Vagina (tissue), 2 donors: ENCODE data around the gene MCTP2. TPM values are rescaled to one million over a fixed set of nuclear protein-coding genes. Genes with fewer than 3 reads are reported as not detected.
A peak's percentile ranks its signal among the peaks of the same experiment; 100 is the strongest.

ENCODE experiments used
- DNase-seq, 2 donors: peaks; one replicate each; pipeline ENCODE4 v3.0.0-alpha.2; 2017; ENCODE audit errors: extremely low spot score in 2 of 2
- H3K27ac ChIP-seq: fragments of 200-600 bp; sonication (generic); one replicate; pipeline ENCODE4 v1.5.1; 2019
- H3K27me3 ChIP-seq: fragments of 200-600 bp; sonication (generic); one replicate; pipeline ENCODE4 v1.5.1; 2019
- H3K36me3 ChIP-seq, 2 donors: fragments of 200-600 bp; sonication (generic); one replicate each; pipeline ENCODE4 v1.5.1; 2017 to 2019
- H3K4me1 ChIP-seq: fragments of 200-600 bp; sonication (generic); one replicate; pipeline ENCODE4 v1.5.1; 2019
- H3K4me3 ChIP-seq, 2 donors: fragments of 200-600 bp; sonication (generic); 1 replicate in 1 of 2; 2 replicates in 1 of 2; pipeline ENCODE4 v1.5.1; 2016 to 2019
- H3K9me3 ChIP-seq: fragments of 200-600 bp; sonication (generic); one replicate; pipeline ENCODE4 v1.5.1; 2019
- CTCF ChIP-seq, 3 experiments: fragments of 450-650 bp in 2 of 3; fragments of 200-600 bp in 1 of 3; sonication (generic) in 1 of 3; IDR thresholded peaks; one replicate each; pipeline ENCODE4 v1.5.1; 2017 to 2019; ENCODE audit warnings: antibody characterized with exemption in 3 of 3, mild to moderate bottlenecking in 2 of 3, moderate library complexity in 2 of 3
- POLR2A ChIP-seq, 2 donors: fragments of 450-650 bp; IDR thresholded peaks; one replicate each; pipeline ENCODE4 v1.6.1; 2017; ENCODE audit warnings: antibody characterized with exemption in 2 of 2, mild to moderate bottlenecking in 2 of 2, moderate library complexity in 2 of 2
- POLR2AphosphoS5 ChIP-seq, 2 donors: sonication (generic); formaldehyde crosslinking; IDR thresholded peaks; one replicate each; pipeline ENCODE4 v1.9.0; 2017; ENCODE audit warnings: antibody characterized with exemption in 2 of 2, mild to moderate bottlenecking in 2 of 2, low read depth in 1 of 2; ENCODE audit not compliant: insufficient read depth in 1 of 2
- intact Hi-C: fragments of 100-400 bp; cut with DNase I; formaldehyde crosslinking; loops from one replicate; pipeline ENCODE4 v1.15.1; 2023
- total RNA-seq: library from RNA; depleted of rRNA; stranded (reverse); fragments of >200 nt; gene quantifications from one replicate; pipeline ENCODE4 v1.2.3, GENCODE V29; 2016

Gene MCTP2
- total RNA-seq = 21.1 TPM

GRCh38 chr15:94230883-94231722 lies at the start of gene MCTP2:
Gene MCTP2, plus strand, starts transcription at chr15:94231561. Its CDS starts 66,705 bp downstream, at chr15:94298266.
- peak in 1 of 2 donors; percentile 91 for DNase-seq
- Histone ChIP-seq H3K27me3 (no peaks in the 10 kb centered on the region), H3K4me1 (peaks cover 26% of the 10 kb centered on the region), H3K27ac (peak within 1 kb of the TSS; percentile 73), H3K4me3 (peak within 1 kb of the TSS; percentile 69 to 71), H3K9me3 (no peaks in the 10 kb centered on the region), H3K36me3 (no peaks in the 10 kb centered on the region)
- intact Hi-C loops = no loop called here
- TF ChIP-seq POLR2AphosphoS5 (IDR thresholded peaks at IDR 0.05; ENCODE audit: insufficient read depth in 1 of 2, low read depth in 1 of 2) = peak; percentile 35 to 90
- TF ChIP-seq POLR2A (IDR thresholded peaks at IDR 0.05) = peak in 1 of 2 donors; percentile 52
- peak in 1 of 3 experiments; percentile 5 for TF ChIP-seq CTCF (IDR thresholded peaks at IDR 0.05)

DNA sequence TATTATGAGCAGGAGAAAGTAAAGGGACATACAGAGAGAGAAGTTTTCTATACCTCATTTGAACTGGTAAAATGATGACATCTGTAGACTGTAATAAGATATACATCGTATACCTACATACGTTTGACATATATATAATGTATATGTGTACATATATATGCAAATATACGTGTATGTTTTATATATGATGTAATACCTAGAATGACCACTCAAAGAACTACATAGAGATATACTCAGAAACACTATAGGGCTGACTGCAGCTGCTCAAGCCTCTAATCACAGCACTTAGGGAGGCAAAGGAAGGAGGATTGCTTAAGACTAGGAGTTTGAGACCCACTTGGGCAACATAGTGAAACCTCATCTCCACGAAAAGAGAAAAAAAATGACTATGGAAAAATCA lies 48.5 kb upstream of the MCTP2 start:
- DNase-seq = no peak
- no peaks in the 10 kb centered on the region for H3K36me3 ChIP-seq
- no peaks in the 10 kb centered on the region for H3K4me1 ChIP-seq
- no peaks in the 10 kb centered on the region for H3K27me3 ChIP-seq
- H3K4me3 ChIP-seq = no peak overlapping the region
- intact Hi-C loops = no loop called here
- H3K27ac ChIP-seq = no peak overlapping the region
- no peak for TF ChIP-seq POLR2A (IDR thresholded peaks at IDR 0.05)
- TF ChIP-seq CTCF (IDR thresholded peaks at IDR 0.05) = no peak
- no peak for TF ChIP-seq POLR2AphosphoS5 (IDR thresholded peaks at IDR 0.05; ENCODE audit: insufficient read depth in 1 of 2, low read depth in 1 of 2)
- H3K9me3 ChIP-seq = no peaks in the 10 kb centered on the region

DNA sequence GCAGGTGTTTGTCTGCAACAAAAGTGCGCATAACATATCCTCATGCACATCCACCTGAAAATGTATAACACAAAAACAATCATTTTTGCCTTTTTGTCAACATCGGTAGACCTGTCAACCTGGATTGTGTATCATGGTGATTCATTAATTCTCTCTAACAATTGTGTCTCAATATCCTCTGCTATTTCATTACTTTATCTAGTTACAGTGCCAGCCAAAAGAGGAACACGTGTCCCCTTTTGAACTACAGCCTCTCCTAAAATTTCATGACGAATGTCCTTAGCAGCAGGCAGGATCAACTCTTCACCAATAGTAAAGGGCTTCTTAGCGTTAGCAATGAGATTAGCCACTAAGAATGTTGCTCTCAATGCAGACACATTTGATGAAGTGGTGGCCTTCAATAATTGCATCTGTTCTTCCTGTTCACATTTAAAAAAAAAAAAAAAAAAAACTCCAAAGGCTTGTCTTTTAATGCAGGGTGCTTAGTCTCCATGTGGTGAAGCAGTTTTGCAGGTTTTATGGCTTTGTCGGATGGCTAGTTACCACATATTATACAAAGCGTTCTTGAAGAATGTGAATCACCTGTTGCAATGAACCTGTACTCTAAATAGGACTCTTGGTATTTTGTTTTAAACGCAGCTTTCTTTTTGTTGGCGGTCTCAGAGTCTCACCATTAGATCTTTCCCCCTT lies 45.7 kb upstream of the MCTP2 start:
- no peak overlapping the region for H3K4me3 ChIP-seq

GRCh38 chr15:94186770-94187331 lies 44.5 kb upstream of the MCTP2 start:
- TF ChIP-seq POLR2AphosphoS5 (IDR thresholded peaks at IDR 0.05; ENCODE audit: insufficient read depth in 1 of 2, low read depth in 1 of 2) (no peak), POLR2A (IDR thresholded peaks at IDR 0.05) (no peak), CTCF (IDR thresholded peaks at IDR 0.05) (no peak)
- DNase-seq = no peak
- Histone ChIP-seq H3K36me3 (no peaks in the 10 kb centered on the region), H3K9me3 (no peaks in the 10 kb centered on the region), H3K27me3 (no peaks in the 10 kb centered on the region), H3K27ac (no peak overlapping the region), H3K4me1 (no peaks in the 10 kb centered on the region), H3K4me3 (no peak overlapping the region)
- intact Hi-C loops = no loop called here

More for the DNA sequence above, 45.7 kb upstream of the MCTP2 start:
- intact Hi-C loops = no loop called here
- Histone ChIP-seq H3K27ac (no peak overlapping the region), H3K9me3 (no peaks in the 10 kb centered on the region), H3K27me3 (no peaks in the 10 kb centered on the region), H3K36me3 (no peaks in the 10 kb centered on the region), H3K4me1 (no peaks in the 10 kb centered on the region)
- DNase-seq = no peak
- TF ChIP-seq CTCF (IDR thresholded peaks at IDR 0.05) = no peak
